ENCODE measurements around the gene SAMSN1.

GRCh38 chr21:14491269-14491681 lies 54.8 kb downstream of the SAMSN1 start:
- TF ChIP-seq CTCF (conservative IDR thresholded peaks at IDR 0.05; ENCODE audit: low read length) (no peak), EZH2phosphoT487 (IDR thresholded peaks at IDR 0.05; ENCODE audit: borderline replicate concordance, low read depth, low read length) (no peak)

Data from OCI-LY7 (cell line).